ENCODE measurements around the gene SSPN. TPM values are rescaled to one million over a fixed set of nuclear protein-coding genes. Genes with fewer than 3 reads are reported as not detected.

Gene SSPN
- polyA plus RNA-seq, 1 donor from 2014 or later: 0.26 TPM

DNA sequence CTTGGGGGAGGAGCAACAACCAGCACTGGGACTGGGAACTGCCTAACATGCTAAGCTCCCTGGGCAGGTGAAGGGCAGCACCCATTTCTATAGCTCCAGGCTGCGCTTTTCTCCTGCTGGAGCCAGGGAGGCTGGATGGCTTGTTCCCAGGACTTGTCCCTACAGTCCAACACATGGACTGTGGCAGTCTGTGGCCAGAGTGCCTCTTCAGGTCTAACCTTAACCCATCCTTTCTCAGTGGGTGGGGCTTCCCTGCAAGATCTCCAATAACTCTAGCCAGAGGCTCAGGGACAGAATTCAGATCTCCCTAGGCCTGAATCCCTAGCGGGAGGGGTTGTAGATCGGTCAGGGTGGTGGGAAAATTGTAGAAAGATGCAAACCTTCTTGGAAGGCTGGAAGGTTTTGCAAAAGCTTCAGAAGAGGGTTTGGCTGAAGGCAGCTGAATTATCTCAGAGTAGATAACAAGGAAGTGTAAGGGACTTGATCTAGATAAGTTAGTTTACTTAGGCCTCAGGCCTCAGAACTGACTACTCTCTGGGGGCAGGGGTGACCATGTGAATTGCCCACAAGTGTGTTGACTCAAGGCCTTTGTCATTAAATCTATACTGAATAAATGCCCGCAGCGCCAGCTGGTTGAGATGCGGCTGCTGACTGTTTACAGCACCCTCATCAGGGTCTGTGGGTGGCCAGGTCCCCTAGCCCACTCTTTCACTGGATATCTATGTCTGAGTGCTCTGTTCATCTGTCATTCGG lies 60.7 kb downstream of the SSPN start:
- Histone ChIP-seq H3F3A (ENCODE audit: insufficient read depth, low read length, poor library complexity, severe bottlenecking) (no peaks in the 10 kb centered on the region), H3K27me3 (ENCODE audit: insufficient read depth, low read depth, low read length) (no peaks in the 10 kb centered on the region), H3K4me3 (ENCODE audit: low read length) (no peak overlapping the region), H2AFZ (ENCODE audit: low read depth, low read length) (no peak overlapping the region), H4K20me1 (ENCODE audit: insufficient read depth) (no peaks in the 10 kb centered on the region), H3K9me2 (ENCODE audit: insufficient read depth, low read length) (no peaks in the 10 kb centered on the region), H3K27ac (ENCODE audit: low read length) (no peak overlapping the region), H3K9ac (ENCODE audit: low read length) (no peak overlapping the region), H3K79me2 (replicated peaks; ENCODE audit: insufficient read depth, low read length) (no peaks in the 10 kb centered on the region), H3K9me3 (ENCODE audit: low read length) (no peaks in the 10 kb centered on the region), H3K36me3 (ENCODE audit: insufficient read depth, low read length) (no peaks in the 10 kb centered on the region), H3K4me2 (ENCODE audit: low read length) (no peak overlapping the region)
- no peak for TF ChIP-seq EZH2 (IDR thresholded peaks at IDR 0.05; ENCODE audit: borderline replicate concordance, insufficient read depth, low read length, poor library complexity, severe bottlenecking)
- TF ChIP-seq, protein P1, sequence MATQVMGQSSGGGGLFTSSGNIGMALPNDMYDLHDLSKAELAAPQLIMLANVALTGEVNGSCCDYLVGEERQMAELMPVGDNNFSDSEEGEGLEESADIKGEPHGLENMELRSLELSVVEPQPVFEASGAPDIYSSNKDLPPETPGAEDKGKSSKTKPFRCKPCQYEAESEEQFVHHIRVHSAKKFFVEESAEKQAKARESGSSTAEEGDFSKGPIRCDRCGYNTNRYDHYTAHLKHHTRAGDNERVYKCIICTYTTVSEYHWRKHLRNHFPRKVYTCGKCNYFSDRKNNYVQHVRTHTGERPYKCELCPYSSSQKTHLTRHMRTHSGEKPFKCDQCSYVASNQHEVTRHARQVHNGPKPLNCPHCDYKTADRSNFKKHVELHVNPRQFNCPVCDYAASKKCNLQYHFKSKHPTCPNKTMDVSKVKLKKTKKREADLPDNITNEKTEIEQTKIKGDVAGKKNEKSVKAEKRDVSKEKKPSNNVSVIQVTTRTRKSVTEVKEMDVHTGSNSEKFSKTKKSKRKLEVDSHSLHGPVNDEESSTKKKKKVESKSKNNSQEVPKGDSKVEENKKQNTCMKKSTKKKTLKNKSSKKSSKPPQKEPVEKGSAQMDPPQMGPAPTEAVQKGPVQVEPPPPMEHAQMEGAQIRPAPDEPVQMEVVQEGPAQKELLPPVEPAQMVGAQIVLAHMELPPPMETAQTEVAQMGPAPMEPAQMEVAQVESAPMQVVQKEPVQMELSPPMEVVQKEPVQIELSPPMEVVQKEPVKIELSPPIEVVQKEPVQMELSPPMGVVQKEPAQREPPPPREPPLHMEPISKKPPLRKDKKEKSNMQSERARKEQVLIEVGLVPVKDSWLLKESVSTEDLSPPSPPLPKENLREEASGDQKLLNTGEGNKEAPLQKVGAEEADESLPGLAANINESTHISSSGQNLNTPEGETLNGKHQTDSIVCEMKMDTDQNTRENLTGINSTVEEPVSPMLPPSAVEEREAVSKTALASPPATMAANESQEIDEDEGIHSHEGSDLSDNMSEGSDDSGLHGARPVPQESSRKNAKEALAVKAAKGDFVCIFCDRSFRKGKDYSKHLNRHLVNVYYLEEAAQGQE (IDR thresholded peaks at IDR 0.05; ENCODE audit: borderline replicate concordance): no peak
- TF ChIP-seq EP300 (conservative IDR thresholded peaks at IDR 0.05; ENCODE audit: poor library complexity, severe bottlenecking): no peak
- no peak for TF ChIP-seq SMC3 (conservative IDR thresholded peaks at IDR 0.05; ENCODE audit: poor library complexity)
- TF ChIP-seq TAF1 (IDR thresholded peaks at IDR 0.05; ENCODE audit: low read depth): no peak
- TF ChIP-seq, protein P2, sequence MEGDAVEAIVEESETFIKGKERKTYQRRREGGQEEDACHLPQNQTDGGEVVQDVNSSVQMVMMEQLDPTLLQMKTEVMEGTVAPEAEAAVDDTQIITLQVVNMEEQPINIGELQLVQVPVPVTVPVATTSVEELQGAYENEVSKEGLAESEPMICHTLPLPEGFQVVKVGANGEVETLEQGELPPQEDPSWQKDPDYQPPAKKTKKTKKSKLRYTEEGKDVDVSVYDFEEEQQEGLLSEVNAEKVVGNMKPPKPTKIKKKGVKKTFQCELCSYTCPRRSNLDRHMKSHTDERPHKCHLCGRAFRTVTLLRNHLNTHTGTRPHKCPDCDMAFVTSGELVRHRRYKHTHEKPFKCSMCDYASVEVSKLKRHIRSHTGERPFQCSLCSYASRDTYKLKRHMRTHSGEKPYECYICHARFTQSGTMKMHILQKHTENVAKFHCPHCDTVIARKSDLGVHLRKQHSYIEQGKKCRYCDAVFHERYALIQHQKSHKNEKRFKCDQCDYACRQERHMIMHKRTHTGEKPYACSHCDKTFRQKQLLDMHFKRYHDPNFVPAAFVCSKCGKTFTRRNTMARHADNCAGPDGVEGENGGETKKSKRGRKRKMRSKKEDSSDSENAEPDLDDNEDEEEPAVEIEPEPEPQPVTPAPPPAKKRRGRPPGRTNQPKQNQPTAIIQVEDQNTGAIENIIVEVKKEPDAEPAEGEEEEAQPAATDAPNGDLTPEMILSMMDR (IDR thresholded peaks at IDR 0.05; ENCODE audit: poor library complexity, severe bottlenecking): no peak
- TF ChIP-seq RAD21 (conservative IDR thresholded peaks at IDR 0.05): no peak
- no peak for TF ChIP-seq MXI1 (conservative IDR thresholded peaks at IDR 0.05; ENCODE audit: poor library complexity, severe bottlenecking)
- TF ChIP-seq POLR2AphosphoS5 (IDR thresholded peaks at IDR 0.05): no peak

DNA sequence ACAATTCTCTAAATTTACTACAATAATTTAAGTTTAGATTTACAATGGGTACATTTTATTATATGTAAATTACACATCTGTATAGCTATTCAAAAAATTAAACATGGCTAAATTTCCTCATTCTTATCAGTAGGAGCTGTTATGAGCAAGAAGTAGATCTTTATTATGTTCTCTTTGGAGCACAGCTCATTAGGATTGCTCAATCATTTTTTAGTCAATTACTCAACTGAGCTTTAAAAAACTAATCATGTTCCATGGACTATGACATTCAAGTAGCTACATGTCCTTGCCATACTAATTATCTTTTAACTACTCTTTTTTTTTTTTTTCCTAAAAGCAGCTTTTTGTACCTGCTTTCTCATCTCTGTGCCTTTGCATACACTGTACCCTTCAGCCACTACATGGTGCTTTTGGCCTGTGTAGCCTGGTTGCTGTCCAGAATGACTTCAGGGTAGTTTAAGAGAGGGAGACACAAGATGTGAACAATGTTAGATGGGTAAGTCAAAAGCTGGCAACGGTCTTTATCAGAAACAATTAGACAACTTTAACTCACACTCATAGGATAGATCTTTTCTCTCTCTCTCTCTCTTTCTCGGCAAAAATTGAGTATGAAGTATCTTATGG lies 69.0 kb downstream of the SSPN start:
- no peak overlapping the region for H3K27ac ChIP-seq (ENCODE audit: low read length)
- H3K79me2 ChIP-seq (replicated peaks; ENCODE audit: insufficient read depth, low read length): no peaks in the 10 kb centered on the region
- H2AFZ ChIP-seq (ENCODE audit: low read depth, low read length): no peak overlapping the region
- H3K4me3 ChIP-seq (ENCODE audit: low read length): no peak overlapping the region
- no peaks in the 10 kb centered on the region for H3K9me2 ChIP-seq (ENCODE audit: insufficient read depth, low read length)
- H3F3A ChIP-seq (ENCODE audit: insufficient read depth, low read length, poor library complexity, severe bottlenecking): no peaks in the 10 kb centered on the region
- H3K9ac ChIP-seq (ENCODE audit: low read length): no peak overlapping the region
- no peaks in the 10 kb centered on the region for H3K9me3 ChIP-seq (ENCODE audit: low read length)
- H4K20me1 ChIP-seq (ENCODE audit: insufficient read depth): no peaks in the 10 kb centered on the region
- no peaks in the 10 kb centered on the region for H3K27me3 ChIP-seq (ENCODE audit: insufficient read depth, low read depth, low read length)
- no peaks in the 10 kb centered on the region for H3K36me3 ChIP-seq (ENCODE audit: insufficient read depth, low read length)
- TF ChIP-seq EP300 (conservative IDR thresholded peaks at IDR 0.05; ENCODE audit: poor library complexity, severe bottlenecking): no peak
- no peak overlapping the region for H3K4me2 ChIP-seq (ENCODE audit: low read length)

Data from neural cell (in vitro differentiated cells).